Activated T-helper 2 cell treated with anti-CD3 and anti-CD28 coated beads, Interferon-gamma antibody, Interleukin-2, Interleukin-4, amounts not matched to agents 10 μg/mL and 5 μg/mL and 100 μg/mL, durations not matched to agents 14 hours and 24 hours and 36 hours (primary cell): ENCODE results near the gene CRLF3. TPM values are rescaled to one million over a fixed set of nuclear protein-coding genes. Genes with fewer than 3 reads are reported as not detected.
"Not testable (repeated sequence)": the region's sequence is repeated elsewhere in the genome, so short reads cannot be mapped to it uniquely, and the experiment has no call there.

ENCODE experiments used
- DNase-seq: peaks from one replicate; pipeline ENCODE4 v3.0.0; 2021; ENCODE audit warnings: low spot score
- H3K27ac Mint-ChIP-seq: one replicate; pipeline ENCODE4 v1.8.0; 2021; ENCODE audit warnings: mixed read lengths
- H3K27me3 Mint-ChIP-seq: one replicate; pipeline ENCODE4 v1.8.0; 2021; ENCODE audit warnings: low read depth, mixed read lengths
- H3K36me3 Mint-ChIP-seq: one replicate; pipeline ENCODE4 v1.8.0; 2021; ENCODE audit warnings: low read depth, mixed read lengths
- H3K4me1 Mint-ChIP-seq: one replicate; pipeline ENCODE4 v1.8.0; 2021; ENCODE audit warnings: low read depth, mixed read lengths
- H3K4me3 Mint-ChIP-seq: one replicate; pipeline ENCODE4 v1.8.0; 2021; ENCODE audit warnings: low read depth, mild to moderate bottlenecking, moderate library complexity, mixed read lengths
- H3K9me3 Mint-ChIP-seq: one replicate; pipeline ENCODE4 v1.8.0; 2021; ENCODE audit warnings: mixed read lengths
- intact Hi-C: fragments of 100-400 bp; cut with micrococcal nuclease; formaldehyde crosslinking; loops from one replicate; pipeline ENCODE4 v1.15.1; 2023
- total RNA-seq: library from RNA; stranded (reverse); gene quantifications from 2 replicates; pipeline ENCODE4 v1.2.3, GENCODE V29; 2022

The CRLF3 gene
- total RNA-seq, 1 donor from 2014 or later = 42.0 TPM

DNA sequence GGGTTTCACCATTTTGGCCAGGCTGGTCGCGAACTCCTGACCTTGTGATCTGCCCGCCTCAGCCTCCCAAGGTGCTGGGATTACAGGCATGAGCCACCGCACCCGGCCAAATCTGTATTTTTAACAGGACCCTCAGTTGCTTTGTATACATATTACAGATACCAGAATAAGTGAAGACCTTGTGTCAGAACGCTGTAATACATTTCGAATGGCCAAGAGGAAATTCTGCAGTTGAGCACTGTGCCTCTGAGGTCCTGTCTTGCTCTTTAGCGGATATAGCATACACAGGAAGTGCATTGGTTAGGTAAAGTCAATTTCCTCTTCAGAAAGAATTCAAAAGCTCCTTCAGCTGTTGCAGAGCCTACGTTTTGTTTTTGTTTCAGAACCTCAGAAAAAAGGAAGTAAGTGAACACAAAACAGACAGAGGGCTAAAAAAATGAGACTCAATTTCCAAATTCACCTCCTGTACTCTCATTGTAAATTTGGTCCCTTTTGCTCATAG is 15.7 kb downstream of the CRLF3 start:
- peak; percentile 46 for DNase-seq
- H3K4me1 Mint-ChIP-seq = peaks cover 47% of the 10 kb centered on the region
- peak overlapping the region; percentile 79 for H3K4me3 Mint-ChIP-seq
- H3K27ac Mint-ChIP-seq = peak overlapping the region; percentile 94
- no peaks in the 10 kb centered on the region for H3K9me3 Mint-ChIP-seq
- peaks cover 32% of the 10 kb centered on the region for H3K36me3 Mint-ChIP-seq
- intact Hi-C loops = loop anchor here (1.0 kb wide), 2 partner anchors 11 to 15 kb away; partner anchors contain the start of gene CRLF3
- no peaks in the 10 kb centered on the region for H3K27me3 Mint-ChIP-seq

GRCh38 chr17:30807896-30808295 is 16.6 kb downstream of the CRLF3 start:
- H3K36me3 Mint-ChIP-seq = peaks cover 39% of the 10 kb centered on the region
- H3K27me3 Mint-ChIP-seq = no peaks in the 10 kb centered on the region
- no peak for DNase-seq
- H3K4me3 Mint-ChIP-seq = peak overlapping the region; percentile 10
- H3K27ac Mint-ChIP-seq = peak overlapping the region; percentile 94
- peaks cover 41% of the 10 kb centered on the region for H3K4me1 Mint-ChIP-seq
- intact Hi-C loops = no loop called here
- no peaks in the 10 kb centered on the region for H3K9me3 Mint-ChIP-seq

GRCh38 chr17:30805944-30806456 is 18.5 kb downstream of the CRLF3 start:
- Mint-ChIP-seq H3K9me3 (no peaks in the 10 kb centered on the region), H3K27me3 (no peaks in the 10 kb centered on the region), H3K4me1 (peaks cover 36% of the 10 kb centered on the region), H3K27ac (peak overlapping the region; percentile 71), H3K36me3 (peaks cover 56% of the 10 kb centered on the region), H3K4me3 (no peak overlapping the region)
- intact Hi-C loops = no loop called here
- no peak for DNase-seq

- no peaks in the 10 kb centered on the region for H3K9me3 Mint-ChIP-seq
- peaks cover 68% of the 10 kb centered on the region for H3K36me3 Mint-ChIP-seq
Observed at GRCh38 chr17:30801671-30802070, 22.8 kb downstream of the CRLF3 start.

DNA sequence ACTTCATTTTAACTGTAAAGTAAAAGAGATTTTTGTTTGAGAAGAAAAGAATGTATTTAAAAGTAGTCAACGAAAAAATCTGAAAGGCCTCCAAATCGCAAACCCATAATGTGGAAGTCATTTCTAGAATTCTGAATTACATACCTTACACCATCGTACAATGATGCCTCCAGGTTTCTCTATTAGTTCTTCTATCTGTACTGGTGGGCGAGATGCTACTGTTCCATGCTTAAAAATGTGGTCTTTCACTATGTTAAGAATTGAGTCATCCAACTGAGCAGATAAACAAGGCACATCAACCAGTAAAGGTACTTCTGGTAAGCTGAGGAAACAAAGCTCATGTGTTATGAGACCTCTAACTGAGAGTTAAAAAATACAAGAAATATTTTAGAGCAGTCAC is 28.5 kb downstream of the CRLF3 start:
- H3K36me3 Mint-ChIP-seq = peaks cover 72% of the 10 kb centered on the region
- DNase-seq = no peak

More at GRCh38 chr17:30801671-30802070, 22.8 kb downstream of the CRLF3 start:
- no peak for DNase-seq
- H3K27ac Mint-ChIP-seq = no peak overlapping the region
- intact Hi-C loops = no loop called here
- no peaks in the 10 kb centered on the region for H3K27me3 Mint-ChIP-seq
- H3K4me1 Mint-ChIP-seq = peaks cover 16% of the 10 kb centered on the region
- no peak overlapping the region for H3K4me3 Mint-ChIP-seq

GRCh38 chr17:30794372-30794771 is 30.1 kb downstream of the CRLF3 start:
- Mint-ChIP-seq H3K27me3 (no peaks in the 10 kb centered on the region), H3K9me3 (no peaks in the 10 kb centered on the region), H3K36me3 (peaks cover 72% of the 10 kb centered on the region), H3K27ac (peak overlapping the region; percentile 6), H3K4me1 (peaks cover 22% of the 10 kb centered on the region), H3K4me3 (no peak overlapping the region)
- DNase-seq = no peak
- intact Hi-C loops = no loop called here

More for the DNA sequence above, 28.5 kb downstream of the CRLF3 start:
- Mint-ChIP-seq H3K4me3 (no peak overlapping the region), H3K4me1 (peaks cover 14% of the 10 kb centered on the region), H3K9me3 (no peaks in the 10 kb centered on the region), H3K27ac (peak overlapping the region; percentile 82), H3K27me3 (no peaks in the 10 kb centered on the region)
- intact Hi-C loops = no loop called here

DNA sequence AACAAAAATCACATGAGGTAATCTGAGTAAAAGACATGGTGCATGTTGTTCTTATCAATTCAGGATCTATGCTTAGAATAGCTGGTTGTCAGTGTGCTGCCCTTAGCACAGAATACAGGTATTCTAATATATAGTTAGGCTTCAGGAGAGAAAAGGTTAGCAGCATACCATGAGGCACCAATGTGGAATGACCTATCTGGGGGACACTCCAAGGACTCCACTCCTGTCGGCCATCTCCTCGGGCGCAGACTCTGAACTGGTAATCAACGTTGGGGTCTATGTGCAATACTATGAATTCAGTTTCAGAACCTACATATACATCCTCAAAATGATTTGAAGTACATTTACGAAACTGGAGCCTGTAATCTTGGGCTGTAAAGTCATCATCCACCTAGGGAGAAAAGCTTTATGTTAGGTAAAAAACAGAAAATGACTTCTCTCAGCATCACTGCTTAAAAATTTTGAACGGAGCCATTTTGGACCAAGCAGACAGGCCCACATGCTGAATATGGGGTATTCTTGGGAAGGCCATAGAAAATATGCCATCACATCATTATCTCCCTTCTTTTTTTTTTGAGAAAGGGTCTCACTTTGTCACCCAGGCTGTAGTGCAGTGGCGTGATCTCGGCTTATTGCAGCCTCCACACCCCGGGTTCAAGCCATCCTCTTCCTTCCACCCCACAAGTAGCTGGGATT is 31.1 kb downstream of the CRLF3 start:
- intact Hi-C loops = no loop called here
- no peaks in the 10 kb centered on the region for H3K27me3 Mint-ChIP-seq
- H3K4me1 Mint-ChIP-seq = peaks cover 27% of the 10 kb centered on the region
- peaks cover 79% of the 10 kb centered on the region for H3K36me3 Mint-ChIP-seq
- no peaks in the 10 kb centered on the region for H3K9me3 Mint-ChIP-seq
- H3K27ac Mint-ChIP-seq = peak overlapping the region; percentile 6
- H3K4me3 Mint-ChIP-seq = no peak overlapping the region
- no peak for DNase-seq

GRCh38 chr17:30790279-30790678 is 34.2 kb downstream of the CRLF3 start:
- peaks cover 17% of the 10 kb centered on the region for H3K4me1 Mint-ChIP-seq
- peaks cover 66% of the 10 kb centered on the region for H3K36me3 Mint-ChIP-seq
- H3K9me3 Mint-ChIP-seq = no peaks in the 10 kb centered on the region
- H3K27me3 Mint-ChIP-seq = no peaks in the 10 kb centered on the region
- intact Hi-C loops = no loop called here
- H3K27ac Mint-ChIP-seq = peak overlapping the region; percentile 42
- H3K4me3 Mint-ChIP-seq = no peak overlapping the region
- no peak for DNase-seq

GRCh38 chr17:30788918-30789317 is 35.6 kb downstream of the CRLF3 start:
- Mint-ChIP-seq H3K9me3 (no peaks in the 10 kb centered on the region), H3K27ac (peak overlapping the region; percentile 38), H3K4me1 (peaks cover 14% of the 10 kb centered on the region), H3K27me3 (no peaks in the 10 kb centered on the region), H3K4me3 (no peak overlapping the region), H3K36me3 (peaks cover 62% of the 10 kb centered on the region)
- intact Hi-C loops = loop anchor here (5.0 kb wide), 1 partner anchor 33 kb away; the partner anchor contains the start of gene CRLF3
- no peak for DNase-seq

DNA sequence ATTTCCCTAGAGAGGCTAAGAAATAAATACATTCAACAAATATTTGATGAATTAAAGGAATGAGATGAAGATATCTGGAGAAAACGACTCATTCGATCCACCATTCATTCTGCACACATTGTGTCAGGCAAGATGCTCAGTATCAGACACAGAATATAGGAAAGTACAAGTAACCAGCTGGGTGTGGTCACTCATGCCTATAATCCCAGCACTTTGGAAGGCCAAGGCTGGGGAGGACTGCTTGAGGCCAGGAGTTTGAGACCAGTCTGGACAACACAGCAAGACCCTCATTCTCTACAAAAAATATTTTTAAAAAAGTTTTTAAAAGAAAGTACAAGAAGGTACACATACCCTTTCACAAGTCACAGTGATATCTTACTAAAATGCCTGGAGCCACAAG is 42.3 kb downstream of the CRLF3 start:
- no peak for DNase-seq
- peaks cover 11% of the 10 kb centered on the region for H3K4me1 Mint-ChIP-seq
- H3K27me3 Mint-ChIP-seq = no peaks in the 10 kb centered on the region
- no peak overlapping the region for H3K4me3 Mint-ChIP-seq
- peak overlapping the region; percentile 63 for H3K27ac Mint-ChIP-seq
- intact Hi-C loops = no loop called here
- H3K9me3 Mint-ChIP-seq = no peaks in the 10 kb centered on the region
- peaks cover 52% of the 10 kb centered on the region for H3K36me3 Mint-ChIP-seq

DNA sequence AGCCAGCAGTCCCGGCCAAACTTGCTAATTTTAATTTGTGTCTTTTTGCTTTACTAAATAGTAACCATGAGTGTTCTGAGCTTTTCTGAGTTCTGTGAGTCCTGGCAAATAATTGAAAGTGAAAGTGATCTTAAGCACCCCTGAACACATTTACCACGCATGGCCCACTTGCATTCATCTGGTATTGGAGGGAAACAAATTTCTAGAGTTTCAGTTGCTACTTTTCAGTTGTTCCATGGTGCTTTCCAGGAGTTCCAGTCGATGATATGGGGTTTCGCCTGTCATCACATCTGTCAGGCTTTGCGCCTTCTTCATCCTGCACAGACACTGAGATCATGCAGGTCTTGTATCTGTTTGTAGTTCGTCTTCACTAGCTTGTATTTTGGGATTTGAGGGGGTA is 44.1 kb downstream of the CRLF3 start:
- H3K27me3 Mint-ChIP-seq = no peaks in the 10 kb centered on the region
- no peaks in the 10 kb centered on the region for H3K9me3 Mint-ChIP-seq
- H3K4me1 Mint-ChIP-seq = peaks cover 11% of the 10 kb centered on the region
- peak overlapping the region; percentile 89 for H3K27ac Mint-ChIP-seq
- intact Hi-C loops = no loop called here
- H3K4me3 Mint-ChIP-seq = no peak overlapping the region
- DNase-seq = no peak
- H3K36me3 Mint-ChIP-seq = peaks cover 49% of the 10 kb centered on the region

- peaks cover 39% of the 10 kb centered on the region for H3K36me3 Mint-ChIP-seq
- H3K27me3 Mint-ChIP-seq, DNase-seq, H3K4me3 Mint-ChIP-seq, H3K4me1 Mint-ChIP-seq, intact Hi-C loops, H3K27ac Mint-ChIP-seq, H3K9me3 Mint-ChIP-seq: not testable (repeated sequence)
Observed at GRCh38 chr17:30768771-30769170, 55.7 kb downstream of the CRLF3 start.

DNA sequence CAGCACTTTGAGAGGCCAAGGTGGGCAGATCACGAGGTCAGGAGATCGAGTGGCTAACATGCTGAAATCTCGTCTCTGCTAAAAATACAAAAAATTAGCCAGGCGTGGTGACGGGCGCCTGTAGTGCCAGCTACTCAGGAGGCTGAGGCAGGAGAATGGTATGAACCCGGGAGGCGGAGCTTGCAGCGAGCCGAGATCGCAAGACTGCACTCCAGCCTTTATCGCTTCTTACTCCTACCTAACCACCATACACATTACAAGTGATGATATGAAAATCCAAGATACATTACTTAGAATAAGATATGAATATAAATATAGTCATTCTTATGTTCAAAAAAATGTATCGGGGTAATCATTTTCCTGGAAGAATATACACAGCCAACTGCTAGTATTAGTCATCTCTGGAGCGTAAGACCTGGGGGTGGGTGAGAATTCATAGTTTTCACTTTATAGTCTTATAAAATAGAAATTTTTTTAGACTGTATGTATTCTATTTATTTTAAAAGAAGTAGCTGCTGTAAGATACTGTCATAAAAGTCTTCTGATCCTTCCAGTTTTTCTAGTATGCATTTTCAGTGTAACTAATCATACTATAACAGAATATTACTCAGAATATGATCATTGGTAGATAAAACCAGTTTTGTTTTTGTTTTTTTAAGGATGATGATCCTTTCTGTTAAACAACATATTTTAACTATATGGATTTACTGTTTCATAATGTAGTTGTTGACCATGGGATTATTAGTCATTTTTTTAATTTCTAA is 56.7 kb downstream of the CRLF3 start:
- intact Hi-C loops, H3K27ac Mint-ChIP-seq, H3K9me3 Mint-ChIP-seq: not testable (repeated sequence)

More for the DNA sequence above, 56.7 kb downstream of the CRLF3 start:
- not testable (repeated sequence) for H3K27me3 Mint-ChIP-seq, H3K4me3 Mint-ChIP-seq, H3K4me1 Mint-ChIP-seq, DNase-seq
- H3K36me3 Mint-ChIP-seq = peaks cover 33% of the 10 kb centered on the region
